Ascending aorta (tissue), 2 donors: ENCODE results near the gene CYTH1. TPM values are rescaled to one million over a fixed set of nuclear protein-coding genes. Genes with fewer than 3 reads are reported as not detected.

Experiments
- DNase-seq, 2 donors: peaks; one replicate each; pipeline ENCODE4 v3.0.0-alpha.2; 2019; ENCODE audit warnings: low spot score in 2 of 2
- H3K27ac ChIP-seq, 2 donors: fragments of 200-600 bp; sonication (generic); one replicate each; pipeline ENCODE4 v1.5.1; 2016 to 2017; ENCODE audit warnings: mild to moderate bottlenecking in 1 of 2
- H3K27me3 ChIP-seq: fragments of 200-600 bp; sonication (generic); one replicate; pipeline ENCODE4 v1.5.1; 2017
- H3K36me3 ChIP-seq, 2 donors: fragments of 200-600 bp; sonication (generic); one replicate each; pipeline ENCODE4 v1.5.1; 2016
- H3K4me1 ChIP-seq, 2 donors: fragments of 200-600 bp; sonication (generic); one replicate each; pipeline ENCODE4 v1.5.1; 2016 to 2017; ENCODE audit warnings: mild to moderate bottlenecking in 1 of 2
- H3K4me3 ChIP-seq, 2 donors: fragments of 200-600 bp; sonication (generic); one replicate each; pipeline ENCODE4 v1.5.1; 2016 to 2017; ENCODE audit warnings: mild to moderate bottlenecking in 1 of 2
- H3K9me3 ChIP-seq, 2 donors: fragments of 200-600 bp; sonication (generic); one replicate each; pipeline ENCODE4 v1.5.1; 2016
- CTCF ChIP-seq, 3 experiments: fragments of 200-600 bp in 2 of 3; fragments of 450-650 bp in 1 of 3; sonication (generic) in 2 of 3; IDR thresholded peaks; one replicate each; pipeline ENCODE4 v1.5.1; 2016 to 2019; ENCODE audit warnings: antibody characterized with exemption in 3 of 3, mild to moderate bottlenecking in 1 of 3, moderate library complexity in 1 of 3
- intact Hi-C: fragments of 100-400 bp; cut with DNase I; formaldehyde crosslinking; loops from one replicate; pipeline ENCODE4 v1.15.1; 2023
- total RNA-seq: library from RNA; depleted of rRNA; stranded (reverse); fragments of >200 nt; gene quantifications from one replicate; pipeline ENCODE4 v1.1.0, GENCODE V29; 2016

CYTH1 gene
- total RNA-seq, 1 donor from 2014 or later: 46.5 TPM

GRCh38 chr17:78726513-78726912 lies 55.6 kb downstream of the CYTH1 start:
- Histone ChIP-seq H3K9me3 (no peaks in the 10 kb centered on the region), H3K4me3 (no peak overlapping the region), H3K36me3 (peaks cover 0 to 2% of the 10 kb centered on the region in 2 donors), H3K27ac (no peak overlapping the region), H3K27me3 (no peaks in the 10 kb centered on the region), H3K4me1 (peaks cover 5 to 13% of the 10 kb centered on the region in 2 donors)
- no peak for DNase-seq
- no peak for TF ChIP-seq CTCF (IDR thresholded peaks at IDR 0.05)
- intact Hi-C loops: no loop called here

DNA sequence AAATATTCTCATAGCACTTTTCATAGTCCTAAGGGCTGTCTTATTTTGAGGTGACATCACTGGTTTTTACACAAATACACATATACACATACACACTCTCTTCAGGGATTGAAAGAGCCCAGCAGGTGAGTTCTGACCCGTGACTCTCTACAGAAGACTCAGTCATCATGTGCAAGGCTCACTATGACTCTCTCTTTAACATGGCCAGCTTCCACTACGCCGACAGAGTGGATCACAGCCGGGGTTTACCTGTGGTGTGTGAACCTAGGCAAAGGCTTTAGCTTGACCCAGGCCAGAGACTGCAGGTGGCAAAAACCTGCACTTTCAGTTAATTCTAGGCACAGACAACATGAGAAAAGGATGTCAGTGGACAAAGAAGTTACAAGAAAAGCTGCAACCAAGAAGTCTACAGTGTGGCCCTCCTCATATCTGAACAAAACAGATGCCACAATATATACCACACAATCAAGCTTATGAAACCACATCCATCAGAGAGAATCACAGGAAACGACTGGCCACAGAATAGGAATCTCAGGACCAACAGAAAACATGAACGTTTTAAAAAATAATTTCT lies 56.5 kb downstream of the CYTH1 start:
- no peaks in the 10 kb centered on the region for H3K9me3 ChIP-seq
- H3K27me3 ChIP-seq: no peaks in the 10 kb centered on the region
- H3K27ac ChIP-seq: no peak overlapping the region
- DNase-seq: no peak
- H3K36me3 ChIP-seq: peaks cover 0 to 2% of the 10 kb centered on the region in 2 donors
- no peak overlapping the region for H3K4me3 ChIP-seq
- intact Hi-C loops: no loop called here
- H3K4me1 ChIP-seq: peaks cover 5 to 13% of the 10 kb centered on the region in 2 donors
- TF ChIP-seq CTCF (IDR thresholded peaks at IDR 0.05): no peak

DNA sequence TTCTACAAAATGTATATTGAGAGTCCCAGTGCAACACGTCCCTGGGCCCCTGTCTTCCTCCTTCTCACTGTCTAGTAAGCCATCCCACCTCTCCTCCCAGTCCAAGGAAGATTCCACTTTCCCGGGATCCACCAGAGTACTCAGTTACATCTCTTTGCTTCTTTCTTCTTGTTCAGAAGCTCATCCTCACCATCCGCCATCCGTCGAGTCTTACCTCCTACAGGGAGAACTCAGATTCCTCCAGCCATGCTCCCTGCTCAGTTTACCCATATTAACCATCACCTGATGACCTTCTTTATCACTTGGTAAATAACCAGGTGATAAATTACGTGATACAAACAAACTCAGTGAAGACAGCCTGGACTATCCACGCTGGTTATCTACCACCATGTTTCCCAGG lies 57.1 kb downstream of the CYTH1 start:
- intact Hi-C loops: no loop called here
- Histone ChIP-seq H3K4me3 (no peak overlapping the region), H3K27me3 (no peaks in the 10 kb centered on the region), H3K27ac (no peak overlapping the region), H3K9me3 (no peaks in the 10 kb centered on the region), H3K36me3 (peaks cover 0 to 2% of the 10 kb centered on the region in 2 donors), H3K4me1 (peaks cover 5 to 13% of the 10 kb centered on the region in 2 donors)
- DNase-seq: no peak
- no peak for TF ChIP-seq CTCF (IDR thresholded peaks at IDR 0.05)

GRCh38 chr17:78724544-78724943 lies 57.5 kb downstream of the CYTH1 start:
- no peak for TF ChIP-seq CTCF (IDR thresholded peaks at IDR 0.05)
- intact Hi-C loops: no loop called here
- DNase-seq: no peak
- H3K4me1 ChIP-seq: peaks cover 5 to 13% of the 10 kb centered on the region in 2 donors
- peaks cover 0 to 2% of the 10 kb centered on the region in 2 donors for H3K36me3 ChIP-seq
- H3K27me3 ChIP-seq: no peaks in the 10 kb centered on the region
- H3K4me3 ChIP-seq: no peak overlapping the region
- H3K9me3 ChIP-seq: no peaks in the 10 kb centered on the region
- no peak overlapping the region for H3K27ac ChIP-seq

DNA sequence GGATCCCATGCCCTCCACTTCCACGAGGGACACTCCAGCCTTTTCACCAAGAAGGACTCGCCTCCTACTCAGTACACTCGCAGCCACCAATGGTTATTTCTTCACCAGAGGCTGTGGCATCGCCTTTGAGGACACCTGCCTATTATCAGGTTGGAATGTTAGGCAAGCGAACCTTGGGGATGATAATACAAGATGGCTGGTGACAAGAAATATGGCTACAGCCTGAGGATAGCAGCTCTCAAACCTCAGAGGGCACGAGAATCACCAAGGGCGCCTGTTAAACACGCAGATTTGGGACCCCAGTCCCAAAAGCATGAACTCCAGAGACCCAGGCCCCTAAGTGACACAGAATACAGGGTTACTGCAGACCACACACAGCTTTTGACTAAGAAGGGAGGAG lies 58.1 kb downstream of the CYTH1 start:
- Histone ChIP-seq H3K27ac (no peak overlapping the region), H3K4me1 (peaks cover 5 to 13% of the 10 kb centered on the region in 2 donors), H3K9me3 (no peaks in the 10 kb centered on the region), H3K4me3 (no peak overlapping the region), H3K36me3 (peaks cover 0 to 2% of the 10 kb centered on the region in 2 donors), H3K27me3 (no peaks in the 10 kb centered on the region)
- no peak for TF ChIP-seq CTCF (IDR thresholded peaks at IDR 0.05)
- intact Hi-C loops: no loop called here
- no peak for DNase-seq
